IMR-90 (cell line): ENCODE results near the gene PDHB. TPM values are rescaled to one million over a fixed set of nuclear protein-coding genes. Genes with fewer than 3 reads are reported as not detected.

Experiments used
- ATAC-seq: fragments of 200-7000 bp; cut with Tn5 transposase; 2 replicates; pipeline ENCODE4 v1.9.1; 2020; ENCODE audit warnings: low read depth, mild to moderate bottlenecking, moderate library complexity
- BruUV-seq: library from RNA; stranded (reverse); fragments of 400-500 nt; replicated peaks from 2 replicates; lab custom pipeline; 2021; lab: Mats Ljungman, UMichigan
- CTCF ChIA-PET: fragments of 300-600 bp; formaldehyde crosslinking; extraction: SDS; loops from one replicate; lab custom pipeline; 2021; ENCODE audit warnings: antibody characterized with exemption; lab: Yijun Ruan, JAX
- POLR2A ChIA-PET: fragments of 300-600 bp; sonication (Branson Sonifier 250); formaldehyde crosslinking; loops from one replicate; lab custom pipeline; 2022; ENCODE audit warnings: antibody characterized with exemption; ENCODE audit not compliant: unreplicated experiment; lab: Charles Lee
- DNase-seq: peaks from one replicate; pipeline ENCODE4 v3.0.0; 2013
- H2AFZ ChIP-seq: replicated peaks from 2 replicates; pipeline ENCODE3; 2013; ENCODE audit warnings: low read length, mild to moderate bottlenecking; ENCODE audit not compliant: poor library complexity
- H2AK5ac ChIP-seq: 2 replicates; pipeline ENCODE4 v1.6.1; 2013; ENCODE audit warnings: low read depth, low read length, inconsistent platforms
- H2AK9ac ChIP-seq: replicated peaks from 2 replicates; pipeline ENCODE3; 2013; ENCODE audit warnings: mild to moderate bottlenecking, low read depth, low read length, moderate library complexity; ENCODE audit not compliant: poor library complexity
- H2BK120ac ChIP-seq: 2 replicates; pipeline ENCODE4 v1.6.1; 2013; ENCODE audit warnings: low read depth, low read length, inconsistent platforms
- H2BK15ac ChIP-seq: 3 replicates; pipeline ENCODE4 v1.6.1; 2013; ENCODE audit warnings: low read depth, low read length, inconsistent platforms
- H2BK20ac ChIP-seq: 2 replicates; pipeline ENCODE4 v1.6.1; 2013; ENCODE audit warnings: low read depth, mild to moderate bottlenecking, inconsistent platforms, low read length, moderate library complexity
- H2BK5ac ChIP-seq: 2 replicates; pipeline ENCODE4 v1.6.1; 2013; ENCODE audit warnings: mild to moderate bottlenecking, low read depth, low read length, inconsistent platforms; ENCODE audit not compliant: poor library complexity, severe bottlenecking
- H3K14ac ChIP-seq: replicated peaks from 2 replicates; pipeline ENCODE4 v1.6.1; 2013; ENCODE audit warnings: low read depth, low read length, inconsistent platforms
- H3K18ac ChIP-seq: 2 replicates; pipeline ENCODE4 v1.6.1; 2013; ENCODE audit warnings: low read depth, low read length, control low read depth
- H3K23ac ChIP-seq: 2 replicates; pipeline ENCODE4 v1.6.1; 2013; ENCODE audit warnings: low read depth, low read length, inconsistent platforms
- H3K27ac ChIP-seq: 2 replicates; pipeline ENCODE4 v1.5.1; 2013; ENCODE audit warnings: mild to moderate bottlenecking, control low read depth, low read length; ENCODE audit not compliant: insufficient read depth
- H3K27me3 ChIP-seq: 2 replicates; pipeline ENCODE4 v1.6.1; 2013; ENCODE audit warnings: low read length; ENCODE audit not compliant: control insufficient read depth, insufficient read depth
- H3K36me3 ChIP-seq: 2 replicates; pipeline ENCODE4 v1.6.1; 2013; ENCODE audit warnings: low read length, mixed read lengths; ENCODE audit not compliant: control insufficient read depth, insufficient read depth
- H3K4ac ChIP-seq: 2 replicates; pipeline ENCODE4 v1.6.1; 2013; ENCODE audit warnings: low read depth, low read length, inconsistent platforms
- H3K4me1 ChIP-seq: 2 replicates; pipeline ENCODE4 v1.6.1; 2013; ENCODE audit warnings: low read length, mixed read lengths; ENCODE audit not compliant: control insufficient read depth, insufficient read depth
- H3K4me2 ChIP-seq: 2 replicates; pipeline ENCODE4 v1.6.1; 2013; ENCODE audit warnings: low read depth, mild to moderate bottlenecking, control low read depth, low read length, moderate library complexity
- H3K4me3 ChIP-seq: 2 replicates; pipeline ENCODE4 v1.5.1; 2013; ENCODE audit warnings: low read depth, mild to moderate bottlenecking, control low read depth, low read length, moderate library complexity; ENCODE audit not compliant: insufficient read depth
- H3K56ac ChIP-seq: 2 replicates; pipeline ENCODE4 v1.6.1; 2013; ENCODE audit warnings: low read length, inconsistent platforms; ENCODE audit not compliant: insufficient read depth; ENCODE audit errors: extremely low read depth
- H3K79me1 ChIP-seq, 2 experiments: 2 replicates each; pipeline ENCODE4 v1.6.1; 2013; ENCODE audit warnings: low read length in 2 of 2, inconsistent platforms in 1 of 2, low read depth in 1 of 2
- H3K9ac ChIP-seq: 2 replicates; pipeline ENCODE4 v1.6.1; 2013; ENCODE audit warnings: low read depth, low read length, control low read depth
- H3K9me1 ChIP-seq: 2 replicates; pipeline ENCODE4 v1.6.1; 2013; ENCODE audit warnings: low read length, inconsistent platforms; ENCODE audit not compliant: insufficient read depth
- H3K9me3 ChIP-seq: 2 replicates; pipeline ENCODE4 v1.6.1; 2013; ENCODE audit warnings: low read length; ENCODE audit not compliant: control insufficient read depth, insufficient read depth
- H4K20me1 ChIP-seq: 2 replicates; pipeline ENCODE4 v1.6.1; 2013; ENCODE audit warnings: low read length, inconsistent platforms; ENCODE audit not compliant: insufficient read depth
- H4K5ac ChIP-seq: 2 replicates; pipeline ENCODE4 v1.6.1; 2013; ENCODE audit warnings: mild to moderate bottlenecking, low read depth, low read length, control low read depth
- H4K8ac ChIP-seq, 2 experiments: 2 replicates each; pipeline ENCODE4 v1.6.1; 2013; ENCODE audit warnings: low read depth in 2 of 2, low read length in 2 of 2, control low read depth in 1 of 2, inconsistent platforms in 1 of 2
- H4K91ac ChIP-seq: 2 replicates; pipeline ENCODE4 v1.6.1; 2013; ENCODE audit warnings: low read depth, low read length, inconsistent platforms; ENCODE audit not compliant: insufficient read depth
- BHLHE40 ChIP-seq: fragments of 150-350 bp; IDR thresholded peaks from 2 replicates; pipeline ENCODE4 v1.6.1; 2016; ENCODE audit warnings: mild to moderate bottlenecking, low read depth, low read length
- CEBPB ChIP-seq: IDR thresholded peaks from 2 replicates; pipeline ENCODE4 v1.6.1; 2012; ENCODE audit warnings: low read depth, low read length, improper control_type of control experiment
- CHD1 ChIP-seq: IDR thresholded peaks from 2 replicates; pipeline ENCODE4 v1.6.1; 2012; ENCODE audit warnings: low read depth, low read length, improper control_type of control experiment
- CTCF ChIP-seq: conservative IDR thresholded peaks from 2 replicates; pipeline ENCODE4 v1.5.1; 2012; ENCODE audit warnings: mild to moderate bottlenecking, low read depth, low read length, improper control_type of control experiment
- ELK1 ChIP-seq: fragments of 150-350 bp; IDR thresholded peaks from 2 replicates; pipeline ENCODE4 v1.6.1; 2016; ENCODE audit warnings: low read depth, mild to moderate bottlenecking, low read length, moderate library complexity, borderline replicate concordance
- FOS ChIP-seq: fragments of 150-350 bp; IDR thresholded peaks from 2 replicates; pipeline ENCODE4 v1.6.1; 2016; ENCODE audit warnings: low read depth, low read length
- MAFK ChIP-seq: IDR thresholded peaks from 2 replicates; pipeline ENCODE4 v1.6.1; 2012; ENCODE audit warnings: low read depth, low read length, improper control_type of control experiment
- MAZ ChIP-seq: IDR thresholded peaks from 2 replicates; pipeline ENCODE4 v1.6.1; 2012; ENCODE audit warnings: low read depth, mild to moderate bottlenecking, low read length, improper control_type of control experiment, moderate library complexity, borderline replicate concordance
- MXI1 ChIP-seq: IDR thresholded peaks from 2 replicates; pipeline ENCODE4 v1.6.1; 2012; ENCODE audit warnings: low read depth, mild to moderate bottlenecking, low read length, moderate library complexity, borderline replicate concordance
- NFE2L2 ChIP-seq: fragments of 150-350 bp; IDR thresholded peaks from 2 replicates; pipeline ENCODE4 v1.6.1; 2016; ENCODE audit warnings: low read depth, mild to moderate bottlenecking, low read length
- POLR2A ChIP-seq: IDR thresholded peaks from 2 replicates; pipeline ENCODE4 v1.6.1; 2012; ENCODE audit warnings: mild to moderate bottlenecking, low read depth, low read length
- RAD21 ChIP-seq: IDR thresholded peaks from 2 replicates; pipeline ENCODE4 v1.6.1; 2012; ENCODE audit warnings: low read length, improper control_type of control experiment
- RCOR1 ChIP-seq: IDR thresholded peaks from 2 replicates; pipeline ENCODE4 v1.6.1; 2012; ENCODE audit warnings: mild to moderate bottlenecking, low read length, improper control_type of control experiment; ENCODE audit not compliant: insufficient replicate concordance
- RFX5 ChIP-seq: IDR thresholded peaks from 2 replicates; pipeline ENCODE4 v1.8.0; 2012; ENCODE audit warnings: low read depth, mild to moderate bottlenecking, low read length, moderate library complexity
- SMC3 ChIP-seq: fragments of 150-350 bp; IDR thresholded peaks from 2 replicates; pipeline ENCODE4 v1.6.1; 2016; ENCODE audit warnings: low read depth, mild to moderate bottlenecking, antibody characterized with exemption, low read length, moderate library complexity
- USF2 ChIP-seq: fragments of 150-350 bp; IDR thresholded peaks from 2 replicates; pipeline ENCODE4 v1.6.1; 2017; ENCODE audit warnings: mild to moderate bottlenecking, antibody characterized with exemption, low read length, low read depth
- WGBS, 2 experiments: methylation state at CpG; one replicate each; pipeline versions ENCODE4 v1.1.5 to v1.1.7; 2013; ENCODE audit warnings: missing lambda C conversion rate in 2 of 2; ENCODE audit not compliant: insufficient read length in 1 of 2; ENCODE audit errors: extremely low coverage in 2 of 2; 5-methylcytosine and 5-hydroxymethylcytosine counted together
- dilution Hi-C: fragments of 300-500 bp; cut with HindIII; formaldehyde crosslinking; loops from one replicate; pipeline ENCODE4 v1.14.3; 2018; ENCODE audit warnings: low sequenced_read_pairs; ENCODE audit not compliant: unreplicated experiment
- in situ Hi-C: fragments of 300-500 bp; cut with MboI; formaldehyde crosslinking; loops from 3 replicates; pipeline ENCODE4 v1.14.3; 2019; ENCODE audit warnings: low sequenced_read_pairs, inconsistent platforms, mixed read lengths
- intact Hi-C: fragments of 100-400 bp; cut with micrococcal nuclease; formaldehyde crosslinking; loops from 2 replicates; pipeline ENCODE4 v1.10.0; 2022
- polyA plus RNA-seq, 3 experiments: library from polyadenylated mRNA; depleted of rRNA; stranded (reverse); fragments of >200 nt; gene quantifications; 2 replicates each; pipeline ENCODE4 v1.2.3, GENCODE V29; 2012; ENCODE audit warnings: low replicate concordance in 1 of 3
- total RNA-seq: library from RNA; depleted of rRNA; stranded (reverse); fragments of >200 nt; gene quantifications from 2 replicates; pipeline ENCODE4 v1.2.3, GENCODE V29; 2012

The PDHB gene
- total and polyA plus RNA-seq, 2 of the 4 experiments (the other 2 are of a cell fraction): 69.2 to 73.5 TPM

- Histone ChIP-seq H3K27ac (no peak overlapping the region), H2AFZ (no peak overlapping the region), H2BK15ac (no peak overlapping the region), H3K9ac (no peak overlapping the region), H2BK5ac (no peak overlapping the region), H4K20me1 (no peaks in the 10 kb centered on the region), H3K4me2 (no peak overlapping the region), H3K56ac (no peak overlapping the region), H4K91ac (no peak overlapping the region), H3K79me1 (peaks cover 0 to 4% of the 10 kb centered on the region in 2 experiments; a peak in 1 of 4 replicates), H3K36me3 (peaks cover 47% of the 10 kb centered on the region; the same call in 1 of the 2 replicates), H4K8ac (no peak overlapping the region), H3K23ac (no peak overlapping the region), H3K4ac (no peak overlapping the region), H3K14ac (no peak overlapping the region), H4K5ac (no peak overlapping the region), H2BK20ac (no peak overlapping the region), H3K18ac (no peak overlapping the region), H2BK120ac (no peak overlapping the region), H3K4me1 (peaks cover 4% of the 10 kb centered on the region), H3K27me3 (no peaks in the 10 kb centered on the region), H3K9me1 (peaks cover 3% of the 10 kb centered on the region; the same call in 1 of the 2 replicates), H3K4me3 (no peak overlapping the region), H2AK5ac (no peak overlapping the region), H3K9me3 (no peaks in the 10 kb centered on the region), H2AK9ac (no peak overlapping the region)
- TF ChIP-seq CHD1: no peak
- no peak for TF ChIP-seq RCOR1
- TF ChIP-seq USF2: no peak
- no peak for TF ChIP-seq RAD21
- no peak for TF ChIP-seq SMC3
- TF ChIP-seq MXI1: no peak
- no peak for TF ChIP-seq NFE2L2
- TF ChIP-seq POLR2A: no peak
- no peak for TF ChIP-seq RFX5
- no peak for TF ChIP-seq CEBPB
- no peak for TF ChIP-seq FOS
- TF ChIP-seq MAZ: no peak
- no peak for TF ChIP-seq CTCF
- no peak for TF ChIP-seq ELK1
- TF ChIP-seq MAFK: no peak
- no peak for TF ChIP-seq BHLHE40
- POLR2A ChIA-PET: no interaction called here
- CTCF ChIA-PET: interaction anchor here (0.7 to 1.9 kb wide), 4 partner anchors 11 to 109 kb away, joined by 4 to 8 read pairs (median 7); no protein-coding TSS in a partner anchor
- dilution Hi-C loops (no loop called here), in situ Hi-C loops (loop anchor here (25.0 kb wide), 1 partner anchor 229 kb away; no protein-coding TSS in a partner anchor), intact Hi-C loops (no loop called here)
- WGBS, 2 experiments: 100% methylated on average over 1 of the region's 2 CpGs; no CpG with 5 or more reads in 1 of the 2 experiments
- no peak; the same call in 1 of the 2 replicates for ATAC-seq
- no TSS peak for BruUV-seq
- no peak for DNase-seq
Observed at GRCh38 chr3:58416191-58416590, 17.4 kb downstream of the PDHB start.
